Measurements from ENCODE around the gene ASB4.

ASB4 gene

DNA sequence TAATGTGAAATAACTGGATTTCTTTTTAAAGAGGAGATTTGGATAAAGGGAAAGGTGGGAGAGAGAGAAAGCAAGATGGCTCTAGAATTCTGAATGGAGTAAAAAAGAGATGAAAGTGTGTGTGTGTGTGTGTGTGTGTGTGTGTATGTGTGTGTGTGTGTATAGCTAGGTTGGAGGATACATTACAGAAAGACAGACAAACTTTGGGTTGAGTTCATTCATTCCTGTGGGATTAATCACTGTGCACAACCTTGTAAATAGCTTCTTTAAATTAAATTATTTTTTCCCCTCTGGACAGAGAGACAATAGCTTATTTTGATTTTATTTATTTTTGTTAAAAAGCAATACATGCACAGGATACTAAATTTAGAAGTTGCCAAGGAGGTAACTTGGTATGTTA lies 7.5 kb downstream of the ASB4 start:
- TF ChIP-seq, protein P1, sequence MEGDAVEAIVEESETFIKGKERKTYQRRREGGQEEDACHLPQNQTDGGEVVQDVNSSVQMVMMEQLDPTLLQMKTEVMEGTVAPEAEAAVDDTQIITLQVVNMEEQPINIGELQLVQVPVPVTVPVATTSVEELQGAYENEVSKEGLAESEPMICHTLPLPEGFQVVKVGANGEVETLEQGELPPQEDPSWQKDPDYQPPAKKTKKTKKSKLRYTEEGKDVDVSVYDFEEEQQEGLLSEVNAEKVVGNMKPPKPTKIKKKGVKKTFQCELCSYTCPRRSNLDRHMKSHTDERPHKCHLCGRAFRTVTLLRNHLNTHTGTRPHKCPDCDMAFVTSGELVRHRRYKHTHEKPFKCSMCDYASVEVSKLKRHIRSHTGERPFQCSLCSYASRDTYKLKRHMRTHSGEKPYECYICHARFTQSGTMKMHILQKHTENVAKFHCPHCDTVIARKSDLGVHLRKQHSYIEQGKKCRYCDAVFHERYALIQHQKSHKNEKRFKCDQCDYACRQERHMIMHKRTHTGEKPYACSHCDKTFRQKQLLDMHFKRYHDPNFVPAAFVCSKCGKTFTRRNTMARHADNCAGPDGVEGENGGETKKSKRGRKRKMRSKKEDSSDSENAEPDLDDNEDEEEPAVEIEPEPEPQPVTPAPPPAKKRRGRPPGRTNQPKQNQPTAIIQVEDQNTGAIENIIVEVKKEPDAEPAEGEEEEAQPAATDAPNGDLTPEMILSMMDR (IDR thresholded peaks at IDR 0.05; ENCODE audit: insufficient read depth, low read length), result no peak
- no peak for TF ChIP-seq SPI1 (IDR thresholded peaks at IDR 0.05; ENCODE audit: borderline replicate concordance, low read depth)
- H3K27ac ChIP-seq (replicated peaks), result no peak overlapping the region
- H3K27me3 ChIP-seq (ENCODE audit: insufficient read depth, poor library complexity, severe bottlenecking), result no peaks in the 10 kb centered on the region
- no peak overlapping the region for H3K4me3 ChIP-seq (replicated peaks; ENCODE audit: insufficient read depth, low read length)
- no peak for DNase-seq (ENCODE audit: low read depth in 1 of 2, low spot score in 1 of 2)

DNA sequence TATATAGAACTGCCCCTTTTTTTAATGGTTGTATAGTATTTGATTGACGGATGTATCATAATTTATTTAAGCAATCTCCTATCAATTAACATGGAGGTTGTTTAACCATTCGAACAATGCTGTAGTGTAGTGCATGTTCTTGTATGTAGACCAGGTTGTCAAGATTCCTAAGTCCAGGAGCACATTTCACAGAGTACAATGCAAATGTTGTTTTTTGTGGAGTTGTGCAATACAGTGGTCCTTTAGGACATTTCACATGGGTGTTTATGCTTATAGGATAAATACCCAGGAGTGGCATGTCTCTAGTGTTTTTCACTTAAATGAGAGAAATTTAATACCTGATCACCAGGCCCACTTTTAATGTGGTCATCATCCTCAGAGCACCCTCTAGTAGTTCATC lies 8.1 kb downstream of the ASB4 start:
- Histone ChIP-seq H3K27me3 (ENCODE audit: insufficient read depth, poor library complexity, severe bottlenecking) (no peaks in the 10 kb centered on the region), H3K27ac (replicated peaks) (no peak overlapping the region), H3K4me3 (replicated peaks; ENCODE audit: insufficient read depth, low read length) (no peak overlapping the region)
- TF ChIP-seq, protein P2, sequence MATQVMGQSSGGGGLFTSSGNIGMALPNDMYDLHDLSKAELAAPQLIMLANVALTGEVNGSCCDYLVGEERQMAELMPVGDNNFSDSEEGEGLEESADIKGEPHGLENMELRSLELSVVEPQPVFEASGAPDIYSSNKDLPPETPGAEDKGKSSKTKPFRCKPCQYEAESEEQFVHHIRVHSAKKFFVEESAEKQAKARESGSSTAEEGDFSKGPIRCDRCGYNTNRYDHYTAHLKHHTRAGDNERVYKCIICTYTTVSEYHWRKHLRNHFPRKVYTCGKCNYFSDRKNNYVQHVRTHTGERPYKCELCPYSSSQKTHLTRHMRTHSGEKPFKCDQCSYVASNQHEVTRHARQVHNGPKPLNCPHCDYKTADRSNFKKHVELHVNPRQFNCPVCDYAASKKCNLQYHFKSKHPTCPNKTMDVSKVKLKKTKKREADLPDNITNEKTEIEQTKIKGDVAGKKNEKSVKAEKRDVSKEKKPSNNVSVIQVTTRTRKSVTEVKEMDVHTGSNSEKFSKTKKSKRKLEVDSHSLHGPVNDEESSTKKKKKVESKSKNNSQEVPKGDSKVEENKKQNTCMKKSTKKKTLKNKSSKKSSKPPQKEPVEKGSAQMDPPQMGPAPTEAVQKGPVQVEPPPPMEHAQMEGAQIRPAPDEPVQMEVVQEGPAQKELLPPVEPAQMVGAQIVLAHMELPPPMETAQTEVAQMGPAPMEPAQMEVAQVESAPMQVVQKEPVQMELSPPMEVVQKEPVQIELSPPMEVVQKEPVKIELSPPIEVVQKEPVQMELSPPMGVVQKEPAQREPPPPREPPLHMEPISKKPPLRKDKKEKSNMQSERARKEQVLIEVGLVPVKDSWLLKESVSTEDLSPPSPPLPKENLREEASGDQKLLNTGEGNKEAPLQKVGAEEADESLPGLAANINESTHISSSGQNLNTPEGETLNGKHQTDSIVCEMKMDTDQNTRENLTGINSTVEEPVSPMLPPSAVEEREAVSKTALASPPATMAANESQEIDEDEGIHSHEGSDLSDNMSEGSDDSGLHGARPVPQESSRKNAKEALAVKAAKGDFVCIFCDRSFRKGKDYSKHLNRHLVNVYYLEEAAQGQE (IDR thresholded peaks at IDR 0.05; ENCODE audit: insufficient replicate concordance, low read depth), result no peak
- no peak for TF ChIP-seq SPI1 (IDR thresholded peaks at IDR 0.05; ENCODE audit: borderline replicate concordance, low read depth)
- no peak for TF ChIP-seq POLR2AphosphoS5 (IDR thresholded peaks at IDR 0.05; ENCODE audit: low read depth)
- no peak for TF ChIP-seq GABPA (IDR thresholded peaks at IDR 0.05; ENCODE audit: low read depth)
- TF ChIP-seq, protein P1 (IDR thresholded peaks at IDR 0.05; ENCODE audit: insufficient read depth, low read length), result no peak
- DNase-seq (ENCODE audit: low read depth in 1 of 2, low spot score in 1 of 2), result no peak

DNA sequence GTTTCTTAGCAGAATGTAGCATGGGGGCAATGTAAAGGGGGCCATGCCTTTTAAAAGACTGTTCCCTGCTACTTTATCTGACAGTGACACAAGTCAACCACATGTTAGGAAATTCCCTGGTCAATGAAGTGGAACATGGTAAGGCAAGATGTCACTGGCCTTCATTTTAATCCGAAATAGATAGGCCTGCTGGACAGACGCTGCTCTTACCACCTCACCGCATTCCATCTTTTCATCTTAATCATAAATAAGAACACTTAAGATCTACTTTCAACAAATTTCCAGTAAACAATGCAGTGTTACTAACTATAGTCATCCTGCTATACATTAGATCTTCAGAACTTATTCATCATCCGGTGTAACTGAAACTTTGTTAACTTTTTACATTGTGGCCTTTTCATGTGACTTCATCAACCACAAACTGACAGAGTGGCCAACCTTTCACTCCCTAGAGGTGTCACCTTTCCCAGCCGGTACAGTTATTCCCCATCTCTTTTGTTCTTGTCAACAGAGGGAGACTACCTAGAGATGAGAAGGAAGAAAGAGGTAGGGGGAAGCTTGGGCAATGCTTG lies 15.6 kb downstream of the ASB4 start:
- H3K27me3 ChIP-seq (ENCODE audit: insufficient read depth, poor library complexity, severe bottlenecking), result peaks cover 3% of the 10 kb centered on the region
- DNase-seq (ENCODE audit: low read depth in 1 of 2, low spot score in 1 of 2), result no peak
- no peak overlapping the region for H3K4me3 ChIP-seq (replicated peaks; ENCODE audit: insufficient read depth, low read length)
- H3K27ac ChIP-seq (replicated peaks), result no peak overlapping the region
- TF ChIP-seq, protein P2 (IDR thresholded peaks at IDR 0.05; ENCODE audit: insufficient replicate concordance, low read depth), result no peak
- TF ChIP-seq GABPA (IDR thresholded peaks at IDR 0.05; ENCODE audit: low read depth) (no peak), SPI1 (IDR thresholded peaks at IDR 0.05; ENCODE audit: borderline replicate concordance, low read depth) (no peak), POLR2AphosphoS5 (IDR thresholded peaks at IDR 0.05; ENCODE audit: low read depth) (no peak)
- TF ChIP-seq, protein P1 (IDR thresholded peaks at IDR 0.05; ENCODE audit: insufficient read depth, low read length), result no peak

DNA sequence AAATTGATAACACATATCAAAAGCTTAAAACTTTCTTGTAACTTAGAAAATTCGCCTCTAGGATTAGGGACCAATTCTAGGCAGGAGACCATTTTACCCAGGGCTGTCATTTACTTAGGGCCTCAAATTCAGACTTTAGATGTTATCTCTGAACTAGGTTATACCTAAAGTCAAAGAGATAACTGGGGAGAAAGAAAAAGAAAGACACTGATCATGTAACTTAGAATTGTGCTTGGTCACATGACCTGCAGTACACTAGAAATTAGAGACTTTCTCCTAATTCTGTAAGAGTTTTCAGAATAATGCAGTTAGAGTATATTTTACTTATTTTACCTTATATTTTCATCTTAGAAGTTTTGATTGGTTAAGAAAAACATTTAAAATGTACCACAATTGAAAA lies 16.7 kb downstream of the ASB4 start:
- no peak for DNase-seq (ENCODE audit: low read depth in 1 of 2, low spot score in 1 of 2)
- TF ChIP-seq POLR2AphosphoS5 (IDR thresholded peaks at IDR 0.05; ENCODE audit: low read depth) (no peak), GABPA (IDR thresholded peaks at IDR 0.05; ENCODE audit: low read depth) (no peak), SPI1 (IDR thresholded peaks at IDR 0.05; ENCODE audit: borderline replicate concordance, low read depth) (no peak)
- TF ChIP-seq, protein P2 (IDR thresholded peaks at IDR 0.05; ENCODE audit: insufficient replicate concordance, low read depth), result no peak
- TF ChIP-seq, protein P1 (IDR thresholded peaks at IDR 0.05; ENCODE audit: insufficient read depth, low read length), result no peak
- Histone ChIP-seq H3K27ac (replicated peaks) (no peak overlapping the region), H3K27me3 (ENCODE audit: insufficient read depth, poor library complexity, severe bottlenecking) (peaks cover 3% of the 10 kb centered on the region), H3K4me3 (replicated peaks; ENCODE audit: insufficient read depth, low read length) (no peak overlapping the region)

Measured in HL-60 (cell line).